NT2/D1 (cell line): ENCODE measurements around the gene PDE5A.
"Not testable (repeated sequence)": the region's sequence is repeated elsewhere in the genome, so short reads cannot be mapped to it uniquely, and the experiment has no call there.

Source experiments
- YY1 ChIP-seq: IDR thresholded peaks from 2 replicates; pipeline ENCODE4 v1.6.1; 2011; ENCODE audit not compliant: insufficient read length, insufficient read depth
- ZNF274 ChIP-seq: IDR thresholded peaks from 2 replicates; pipeline ENCODE4 v1.6.1; 2011; ENCODE audit warnings: mild to moderate bottlenecking, low read depth, low read length

DNA sequence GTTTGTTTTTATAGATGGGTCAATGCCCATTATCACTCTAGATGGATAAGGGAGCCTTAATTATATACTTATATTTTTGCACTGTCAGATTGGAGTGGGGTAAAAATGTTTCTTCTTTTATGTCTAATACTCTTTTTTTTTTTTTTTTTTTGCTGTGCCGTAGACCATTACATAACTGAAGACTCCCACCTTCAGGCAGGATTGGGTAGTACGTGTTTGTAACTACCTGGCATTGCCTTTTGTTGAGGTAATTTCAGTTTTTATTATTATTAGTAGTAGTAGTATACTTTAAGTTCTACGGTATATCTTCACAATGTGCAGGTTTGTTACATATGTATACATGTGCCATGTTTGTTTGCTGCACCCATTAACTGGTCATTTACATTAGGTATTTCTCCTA lies 165.9 kb downstream of the PDE5A start:
- TF ChIP-seq ZNF274, YY1: not testable (repeated sequence)
